GM19238 (cell line): ENCODE results near the gene RCN1.
"Not testable (repeated sequence)": the region's sequence is repeated elsewhere in the genome, so short reads cannot be mapped to it uniquely, and the experiment has no call there.

Source experiments
- DNase-seq: peaks from one replicate; pipeline ENCODE4 v3.0.0; 2011; ENCODE audit warnings: low spot score; ENCODE audit not compliant: insufficient read length

The RCN1 gene

DNA sequence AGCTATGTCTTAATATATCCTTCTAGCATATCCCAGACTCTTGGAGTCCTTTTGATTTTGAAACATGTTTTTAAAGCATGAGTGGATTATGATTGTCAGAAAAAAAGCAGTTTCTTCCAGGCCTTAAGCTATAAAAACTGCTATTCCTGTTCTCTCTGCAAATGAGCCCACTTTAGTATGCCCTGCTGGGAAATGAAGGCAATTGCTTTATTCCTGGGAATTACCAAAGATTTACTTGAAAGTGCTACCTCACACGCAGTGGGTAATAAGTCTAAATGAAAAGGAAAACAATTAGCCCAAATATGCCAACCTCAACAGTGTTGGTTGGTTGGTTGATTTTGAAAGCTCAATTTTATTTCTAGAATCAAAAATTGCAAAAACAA is 17.2 kb upstream of the RCN1 start:
- no peak for DNase-seq

- DNase-seq = no peak
Observed at GRCh38 chr11:32079553-32079952, 11.3 kb upstream of the RCN1 start.

DNA sequence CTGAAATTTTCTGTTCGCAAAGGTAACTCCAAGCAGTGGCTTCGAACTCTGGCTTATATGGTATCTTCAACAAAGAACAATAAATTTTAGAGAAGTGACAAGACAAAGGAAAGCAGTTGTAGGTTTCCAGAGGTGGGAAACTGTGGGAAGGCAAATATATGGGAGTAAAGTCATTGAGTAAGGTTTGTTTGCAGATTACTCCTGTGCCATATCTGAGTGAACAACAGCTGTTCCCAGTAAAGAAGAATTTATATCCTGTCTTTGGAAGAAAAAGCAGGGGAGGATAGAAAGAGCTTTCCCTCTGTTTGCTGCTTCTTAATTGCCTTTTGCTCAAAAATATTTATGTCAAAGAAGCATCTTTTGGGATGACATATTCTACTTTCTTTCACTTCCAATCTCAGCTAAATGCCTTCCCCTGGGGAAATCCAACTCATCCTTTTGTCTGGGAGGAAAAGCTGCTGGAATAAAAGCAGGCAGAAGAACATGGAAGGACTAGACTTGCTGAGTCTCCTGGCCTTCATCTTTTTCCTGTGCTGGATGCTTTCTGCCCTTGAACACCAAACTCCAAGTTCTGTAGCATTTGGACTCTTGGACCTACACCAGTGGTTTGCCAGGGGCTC is 10.4 kb upstream of the RCN1 start:
- DNase-seq = no peak

- no peak for DNase-seq
Observed at GRCh38 chr11:32081129-32081641, 9.7 kb upstream of the RCN1 start.

- no peak for DNase-seq
Observed at GRCh38 chr11:32081901-32082300, 9.0 kb upstream of the RCN1 start.

GRCh38 chr11:32082346-32082986 is 8.4 kb upstream of the RCN1 start:
- DNase-seq = no peak

DNA sequence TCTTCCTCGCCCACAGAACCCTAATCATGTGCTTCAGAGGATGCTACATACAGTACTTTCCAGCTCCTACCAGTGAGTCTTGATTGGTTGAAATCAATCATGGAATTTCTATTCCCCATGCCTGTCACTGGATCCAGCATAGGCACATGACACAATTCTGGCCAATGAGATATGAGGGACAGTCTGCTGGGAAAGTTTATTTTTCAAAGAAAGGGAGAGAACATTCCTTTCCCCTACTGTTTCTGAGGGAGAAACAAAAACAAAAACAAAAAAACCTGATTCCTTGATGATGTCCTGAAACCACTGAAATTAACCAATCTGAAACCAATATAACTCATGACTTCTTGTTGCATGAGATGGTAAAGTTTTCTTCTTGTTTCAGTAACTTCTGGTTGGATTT is 3.3 kb upstream of the RCN1 start:
- DNase-seq = no peak

DNA sequence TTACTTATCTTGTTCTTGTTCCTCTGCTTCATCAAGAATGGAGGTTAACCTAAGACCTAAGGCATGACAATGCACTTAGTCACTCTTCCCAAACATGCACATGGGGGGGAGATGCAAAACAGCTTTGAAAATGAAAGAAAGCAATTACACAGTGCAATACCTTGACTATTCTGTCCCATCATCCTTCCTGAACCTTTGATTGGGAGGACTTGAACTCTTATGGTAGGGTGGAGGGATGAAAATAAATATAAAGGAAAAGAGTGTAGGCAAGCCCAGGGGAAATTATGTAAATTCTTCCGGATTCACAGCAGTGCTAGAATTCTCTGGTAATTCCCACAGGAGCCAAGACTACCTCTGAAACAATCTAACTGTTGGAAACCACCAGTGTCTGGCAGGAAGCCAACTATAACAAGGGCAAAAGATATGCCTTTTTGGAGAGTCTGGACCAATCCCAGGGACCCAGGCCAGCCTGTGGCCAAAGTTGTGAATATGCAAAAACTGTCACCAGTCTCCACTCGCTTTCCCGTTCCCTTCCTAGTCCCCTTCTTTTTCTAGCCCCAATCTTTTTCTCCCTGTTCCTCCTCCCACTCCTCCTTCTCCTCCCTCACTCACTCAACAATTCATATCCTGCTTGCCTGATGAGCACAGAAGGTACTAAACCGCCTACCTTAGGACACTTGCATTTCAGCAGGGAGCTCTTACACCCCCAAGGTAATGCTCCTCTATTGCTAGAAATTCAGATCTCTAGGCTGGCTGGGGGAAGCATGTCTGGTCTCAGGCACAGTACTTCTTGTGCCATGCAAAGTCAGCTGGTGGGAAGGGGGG is 2.5 kb upstream of the RCN1 start:
- DNase-seq = no peak

- DNase-seq = no peak
Observed at GRCh38 chr11:32092581-32093170, 1.8 kb downstream of the RCN1 start.

DNA sequence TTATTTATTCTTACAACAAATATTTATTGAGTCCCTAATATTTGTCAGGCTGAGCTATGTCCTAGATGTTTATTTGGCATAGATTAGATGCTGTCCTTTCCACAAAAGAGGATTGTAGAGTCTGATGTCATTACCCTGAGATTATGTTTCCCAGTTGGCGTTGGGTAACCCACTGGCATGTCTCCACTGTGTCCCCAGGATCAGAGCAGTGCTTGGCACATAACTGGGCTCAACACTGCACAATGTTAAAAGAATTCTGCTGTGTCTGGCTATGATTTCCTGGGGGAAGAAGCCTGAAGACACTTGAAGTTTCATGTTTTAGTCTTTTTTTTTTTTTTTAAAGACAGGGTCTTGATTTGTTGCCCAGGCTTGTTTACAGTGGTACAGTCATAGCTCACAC is 4.0 kb downstream of the RCN1 start:
- DNase-seq = no peak

DNA sequence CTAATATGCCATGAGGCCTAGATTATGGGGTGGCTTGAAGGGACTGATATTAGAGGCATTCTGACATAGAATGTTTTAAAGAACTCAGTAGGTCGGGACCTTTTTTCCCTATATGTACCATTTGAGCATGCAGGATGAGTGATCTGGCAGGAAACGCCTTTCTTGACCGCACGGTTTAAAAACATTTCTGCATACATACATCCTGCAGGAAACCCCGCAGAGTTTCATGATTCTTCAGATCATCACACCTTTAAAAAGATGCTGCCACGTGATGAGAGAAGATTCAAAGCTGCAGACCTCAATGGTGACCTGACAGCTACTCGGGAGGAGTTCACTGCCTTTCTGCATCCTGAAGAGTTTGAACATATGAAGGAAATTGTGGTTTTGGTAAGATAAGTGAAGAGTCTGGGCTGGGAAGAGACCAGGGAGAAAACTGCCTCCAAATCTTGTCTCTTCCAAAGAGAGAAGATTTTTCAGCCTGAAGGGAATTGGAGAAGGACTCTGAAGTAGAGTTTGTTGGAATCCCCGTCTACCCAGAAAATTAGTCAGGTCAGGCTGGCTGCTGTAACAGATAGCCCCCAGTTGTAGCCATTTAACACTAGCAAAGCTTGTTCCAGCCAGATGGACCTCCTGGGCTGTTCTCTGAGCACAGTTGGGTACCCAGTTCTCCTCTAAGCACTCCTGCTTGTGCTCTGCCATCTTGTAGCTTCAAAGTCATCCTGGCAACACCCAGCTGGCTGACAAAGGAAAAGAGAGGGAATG is 7.4 kb downstream of the RCN1 start:
- no peak for DNase-seq

GRCh38 chr11:32099516-32099915 is 8.6 kb downstream of the RCN1 start:
- DNase-seq = no peak

DNA sequence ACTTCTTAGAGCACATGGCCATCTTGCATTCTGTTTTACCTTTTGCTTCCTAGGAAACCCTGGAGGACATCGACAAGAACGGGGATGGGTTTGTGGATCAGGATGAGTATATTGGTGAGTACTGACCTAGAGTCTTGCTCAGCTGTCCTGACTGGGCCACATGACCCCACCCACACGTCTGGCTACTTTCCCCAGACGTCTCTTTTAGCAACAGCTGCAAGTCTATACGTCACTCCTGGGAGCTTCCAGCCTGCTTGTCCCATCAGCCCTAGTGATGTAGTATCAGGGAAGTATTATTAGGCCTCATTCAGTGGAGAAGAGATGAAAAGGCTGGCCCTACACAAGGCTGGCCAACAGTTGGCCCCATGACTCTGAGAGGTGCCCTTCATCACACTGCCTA is 9.6 kb downstream of the RCN1 start:
- DNase-seq = no peak

- no peak for DNase-seq
Observed at GRCh38 chr11:32101791-32102190, 10.9 kb downstream of the RCN1 start.

DNA sequence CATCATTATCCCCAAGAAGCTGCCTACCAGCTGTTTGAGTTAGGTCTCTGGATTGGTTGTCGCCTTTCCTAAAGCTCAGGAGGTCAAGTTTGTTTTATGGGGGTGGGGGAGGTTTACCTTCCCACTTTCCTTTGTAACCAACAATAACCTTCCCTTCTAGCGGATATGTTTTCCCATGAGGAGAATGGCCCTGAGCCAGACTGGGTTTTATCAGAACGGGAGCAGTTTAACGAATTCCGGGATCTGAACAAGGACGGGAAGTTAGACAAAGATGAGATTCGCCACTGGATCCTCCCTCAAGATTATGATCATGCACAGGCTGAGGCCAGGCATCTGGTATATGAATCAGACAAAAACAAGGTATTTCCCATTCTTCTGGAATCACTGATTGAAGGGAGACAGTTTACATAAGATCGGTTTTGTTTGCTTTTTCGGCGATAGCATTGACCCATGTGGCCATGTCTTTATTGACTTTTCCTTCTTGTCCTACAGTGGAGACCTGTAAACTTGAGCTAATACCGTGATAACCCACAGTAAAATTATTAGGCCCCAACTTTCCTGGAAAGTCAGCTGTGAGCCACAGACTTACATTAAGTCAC is 12.3 kb downstream of the RCN1 start:
- DNase-seq = not testable (repeated sequence)

GRCh38 chr11:32103941-32104340 is 13.1 kb downstream of the RCN1 start:
- no peak for DNase-seq

DNA sequence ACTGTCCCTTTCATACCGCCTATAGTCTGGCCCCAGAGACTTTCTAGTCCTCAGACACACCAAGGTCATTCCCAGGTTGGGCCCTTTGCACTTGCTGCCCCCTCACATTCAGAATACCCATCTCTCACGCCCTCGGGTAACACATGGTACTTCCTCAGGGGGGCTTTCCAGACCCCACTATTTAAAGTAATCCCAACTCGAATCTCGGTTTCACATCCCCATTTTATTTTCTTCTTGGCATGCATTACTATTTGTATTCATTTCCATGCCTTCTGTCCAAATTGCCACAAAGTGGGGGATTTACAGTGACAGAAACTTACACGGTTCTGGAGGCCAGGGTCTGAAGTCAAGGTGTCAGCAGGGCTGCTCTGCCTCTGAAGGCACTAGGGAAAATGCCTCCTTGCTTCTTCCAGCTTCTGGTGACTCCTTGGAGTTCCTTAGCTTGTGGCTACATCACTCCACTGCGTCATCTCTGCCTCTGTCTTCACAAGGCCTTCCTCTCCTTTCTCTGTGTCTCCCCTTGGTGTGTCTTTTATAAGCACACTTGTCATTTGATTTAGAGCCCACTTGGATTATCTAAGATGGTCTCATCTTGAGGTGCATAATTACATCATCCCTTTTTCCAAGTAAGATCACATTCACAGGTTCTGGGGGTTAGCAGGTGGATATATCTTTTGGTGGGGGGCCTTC is 15.1 kb downstream of the RCN1 start:
- no peak for DNase-seq

DNA sequence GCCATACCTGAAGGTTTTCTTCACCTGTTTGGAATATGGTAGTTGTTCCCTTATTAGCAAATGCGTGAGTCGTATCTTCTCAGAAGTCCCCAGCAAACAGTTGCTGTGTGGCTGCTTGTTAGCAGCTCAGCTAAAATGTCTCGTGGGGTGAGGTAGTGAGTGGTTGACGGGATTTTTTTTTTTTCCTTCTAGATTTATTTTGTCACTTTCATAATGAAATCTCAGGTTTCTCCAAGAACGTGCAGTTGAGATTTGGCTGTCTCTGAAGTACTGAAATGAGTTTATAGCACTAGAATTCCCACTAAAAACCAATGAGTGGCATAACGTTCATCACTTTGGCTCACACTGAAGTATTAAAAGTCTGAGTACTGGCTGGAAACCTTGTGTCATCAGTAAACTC is 16.8 kb downstream of the RCN1 start:
- no peak for DNase-seq

- DNase-seq = no peak
Observed at GRCh38 chr11:32108576-32108975, 17.7 kb downstream of the RCN1 start.

- DNase-seq = no peak
Observed at GRCh38 chr11:32109138-32109537, 18.3 kb downstream of the RCN1 start.
